ENCODE measurements around the gene ATP8B4. TPM values are rescaled to one million over a fixed set of nuclear protein-coding genes. Genes with fewer than 3 reads are reported as not detected.

The ATP8B4 gene
- total and polyA plus RNA-seq, 2 donors (not counting 3 experiments of a cell fraction or from before 2014, with no cell fraction given) = not detected

DNA sequence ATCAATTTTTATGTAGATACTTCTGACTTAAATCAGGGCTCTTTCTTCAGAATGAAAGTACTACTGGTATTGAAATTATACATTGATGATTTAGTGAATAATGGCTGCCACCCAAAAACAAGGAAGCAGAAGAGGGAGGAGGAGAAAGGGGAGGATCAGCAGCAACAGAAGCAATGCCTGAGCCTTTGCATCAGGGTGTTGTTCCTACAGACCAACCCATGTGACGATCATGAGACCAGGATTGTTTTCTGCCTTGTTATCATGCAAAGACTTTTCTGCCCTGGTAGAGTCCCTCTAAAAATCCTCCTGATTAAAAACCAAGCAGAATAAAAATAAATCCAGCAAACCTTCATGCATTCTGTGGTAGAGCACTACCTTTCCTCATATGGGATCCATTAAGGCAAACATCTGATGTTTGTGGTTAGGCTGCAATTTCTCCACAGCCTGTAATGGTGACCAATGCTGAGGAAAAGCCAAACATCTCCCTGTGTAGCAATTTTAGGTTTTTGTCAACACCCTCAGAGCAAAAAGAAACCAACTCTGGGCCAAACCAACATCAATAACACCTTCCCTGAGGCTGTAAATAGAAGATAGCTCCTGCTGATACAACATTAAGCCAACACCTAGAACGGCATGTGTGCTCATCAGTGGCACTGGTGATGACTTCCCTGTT, 191.7 kb downstream of the ATP8B4 start:
- no peak for DNase-seq (ENCODE audit: low read depth, low spot score)
- intact Hi-C loops (cut with micrococcal nuclease) = no loop called here
- no peak overlapping the region for H3K27ac ChIP-seq (ENCODE audit: insufficient read depth, low read depth, low read length)

More for the DNA sequence above, 191.7 kb downstream of the ATP8B4 start:
- no TSS peak for BruUV-seq (replicated peaks)
- no peaks in the 10 kb centered on the region for H3K36me3 ChIP-seq (ENCODE audit: control insufficient read depth in 2 of 2, extremely low read depth in 1 of 2, insufficient read depth in 2 of 2, low read length in 2 of 2)
- H3K9ac ChIP-seq (replicated peaks; ENCODE audit: extremely low read depth, insufficient read depth, low read length) = no peak overlapping the region
- H4K20me1 ChIP-seq (replicated peaks; ENCODE audit: control insufficient read depth, extremely low read depth, insufficient read depth, low read length) = no peaks in the 10 kb centered on the region
- ChIA-PET CTCF (interaction anchor here (1.1 kb wide), 1 partner anchor 13 kb away, joined by 3 read pairs; no protein-coding TSS in a partner anchor), POLR2A (no interaction called here)
- H2AFZ ChIP-seq (ENCODE audit: low read depth, low read length) = no peak overlapping the region
- no peak overlapping the region for H3K4me2 ChIP-seq (ENCODE audit: insufficient read depth, low read length)
- no peak for FAIRE-seq
- H3K4me1 ChIP-seq (ENCODE audit: control insufficient read depth, extremely low read depth, insufficient read depth, low read length) = no peaks in the 10 kb centered on the region
- no peak overlapping the region for H3K4me3 ChIP-seq (replicated peaks in 1 of 3; ENCODE audit: insufficient read depth in 1 of 3, low read depth in 1 of 3, low read length in 3 of 3)
- TF ChIP-seq POLR2A (IDR thresholded peaks at IDR 0.05; ENCODE audit: low read depth, low read length) (no peak), EZH2 (IDR thresholded peaks at IDR 0.05; ENCODE audit: borderline replicate concordance, low read depth, low read length, severe bottlenecking) (no peak), JUN (IDR thresholded peaks at IDR 0.05; ENCODE audit: borderline replicate concordance, insufficient read depth, insufficient read length, low read depth) (no peak), FOS (IDR thresholded peaks at IDR 0.05; ENCODE audit: borderline replicate concordance, insufficient read depth, low read length) (no peak), MYC (IDR thresholded peaks at IDR 0.05; ENCODE audit: low read depth, low read length) (no peak), GATA2 (IDR thresholded peaks at IDR 0.05; ENCODE audit: insufficient read depth, insufficient read length, low read depth, low read length) (no peak), POLR2AphosphoS5 (IDR thresholded peaks at IDR 0.05; ENCODE audit: insufficient read depth, low read depth, low read length) (no peak)
- TF ChIP-seq, protein P1, sequence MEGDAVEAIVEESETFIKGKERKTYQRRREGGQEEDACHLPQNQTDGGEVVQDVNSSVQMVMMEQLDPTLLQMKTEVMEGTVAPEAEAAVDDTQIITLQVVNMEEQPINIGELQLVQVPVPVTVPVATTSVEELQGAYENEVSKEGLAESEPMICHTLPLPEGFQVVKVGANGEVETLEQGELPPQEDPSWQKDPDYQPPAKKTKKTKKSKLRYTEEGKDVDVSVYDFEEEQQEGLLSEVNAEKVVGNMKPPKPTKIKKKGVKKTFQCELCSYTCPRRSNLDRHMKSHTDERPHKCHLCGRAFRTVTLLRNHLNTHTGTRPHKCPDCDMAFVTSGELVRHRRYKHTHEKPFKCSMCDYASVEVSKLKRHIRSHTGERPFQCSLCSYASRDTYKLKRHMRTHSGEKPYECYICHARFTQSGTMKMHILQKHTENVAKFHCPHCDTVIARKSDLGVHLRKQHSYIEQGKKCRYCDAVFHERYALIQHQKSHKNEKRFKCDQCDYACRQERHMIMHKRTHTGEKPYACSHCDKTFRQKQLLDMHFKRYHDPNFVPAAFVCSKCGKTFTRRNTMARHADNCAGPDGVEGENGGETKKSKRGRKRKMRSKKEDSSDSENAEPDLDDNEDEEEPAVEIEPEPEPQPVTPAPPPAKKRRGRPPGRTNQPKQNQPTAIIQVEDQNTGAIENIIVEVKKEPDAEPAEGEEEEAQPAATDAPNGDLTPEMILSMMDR (IDR thresholded peaks at IDR 0.05; ENCODE audit: extremely low read depth in 1 of 2, insufficient read depth in 1 of 2, low read depth in 1 of 2, low read length in 2 of 2) = no peak
- TF ChIP-seq, protein P2, sequence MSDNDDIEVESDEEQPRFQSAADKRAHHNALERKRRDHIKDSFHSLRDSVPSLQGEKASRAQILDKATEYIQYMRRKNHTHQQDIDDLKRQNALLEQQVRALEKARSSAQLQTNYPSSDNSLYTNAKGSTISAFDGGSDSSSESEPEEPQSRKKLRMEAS (IDR thresholded peaks at IDR 0.05; ENCODE audit: insufficient read depth, insufficient read length) = no peak
- H3K27me3 ChIP-seq (ENCODE audit: control insufficient read depth in 2 of 2, insufficient read depth in 2 of 2, low read length in 2 of 2) = no peaks in the 10 kb centered on the region
- dilution Hi-C loops (cut with MboI; ENCODE audit: extremely low pct_ligation_motif_present, low sequenced_read_pairs) = no loop called here
- no peaks in the 10 kb centered on the region for H3K9me1 ChIP-seq (replicated peaks; ENCODE audit: control insufficient read depth, extremely low read depth, insufficient read depth, low read length)
- no peaks in the 10 kb centered on the region for H3K9me3 ChIP-seq (replicated peaks; ENCODE audit: control insufficient read depth, insufficient read depth, low read length)
- H3K79me2 ChIP-seq (ENCODE audit: control insufficient read depth, insufficient read depth, low read length) = no peaks in the 10 kb centered on the region

Measured in endothelial cell of umbilical vein (primary cell).